Karpas-422 (cell line): ENCODE measurements around the gene SECISBP2. TPM values are rescaled to one million over a fixed set of nuclear protein-coding genes. Genes with fewer than 3 reads are reported as not detected.

Source experiments
- DNase-seq: peaks from one replicate; pipeline ENCODE4 v3.0.0-alpha.2; 2015
- H2AFZ ChIP-seq: fragments of 200-600 bp; sonication (generic); 2 replicates; pipeline ENCODE4 v1.6.1; 2014; ENCODE audit warnings: antibody characterized with exemption, low read length, mixed read lengths
- H3K27ac ChIP-seq: fragments of 200-600 bp; sonication (generic); 2 replicates; pipeline ENCODE4 v1.5.1; 2014; ENCODE audit warnings: mild to moderate bottlenecking, low read length, moderate library complexity
- H3K27me3 ChIP-seq: fragments of 200-600 bp; sonication (generic); 2 replicates; pipeline ENCODE4 v1.6.1; 2014; ENCODE audit warnings: low read length, mixed read lengths
- H3K36me3 ChIP-seq: fragments of 200-600 bp; sonication (generic); 2 replicates; pipeline ENCODE4 v1.6.1; 2014; ENCODE audit warnings: low read length, mixed read lengths; ENCODE audit not compliant: insufficient read depth
- H3K4me1 ChIP-seq: fragments of 200-600 bp; sonication (generic); 2 replicates; pipeline ENCODE4 v1.6.1; 2014; ENCODE audit warnings: mild to moderate bottlenecking, low read length, mixed read lengths
- H3K4me2 ChIP-seq: fragments of 200-600 bp; sonication (generic); 2 replicates; pipeline ENCODE4 v1.6.1; 2014; ENCODE audit warnings: low read length, low read depth, mild to moderate bottlenecking; ENCODE audit not compliant: poor library complexity, severe bottlenecking
- H3K4me3 ChIP-seq: fragments of 200-600 bp; sonication (generic); 2 replicates; pipeline ENCODE4 v1.5.1; 2014; ENCODE audit warnings: mild to moderate bottlenecking, antibody characterized with exemption, low read length, mixed read lengths
- H3K79me2 ChIP-seq: fragments of 200-600 bp; sonication (generic); 2 replicates; pipeline ENCODE4 v1.6.1; 2014; ENCODE audit warnings: mild to moderate bottlenecking, low read length, mixed read lengths
- H3K9ac ChIP-seq: fragments of 200-600 bp; sonication (generic); 2 replicates; pipeline ENCODE4 v1.6.0; 2014; ENCODE audit warnings: low read length
- H3K9me2 ChIP-seq: fragments of 200-600 bp; sonication (generic), shearing (Covaris generic); replicated peaks from 2 replicates; pipeline ENCODE4 v1.6.0; 2014; ENCODE audit warnings: mild to moderate bottlenecking, low read length, moderate library complexity; ENCODE audit not compliant: insufficient read depth
- H3K9me3 ChIP-seq: fragments of 300-700, 200-600 bp; sonication (generic); 2 replicates; pipeline ENCODE4 v1.6.1; 2014; ENCODE audit warnings: low read length, mixed read lengths
- H4K20me1 ChIP-seq: fragments of 200-600 bp; sonication (generic); 2 replicates; pipeline ENCODE4 v1.6.1; 2014; ENCODE audit warnings: mild to moderate bottlenecking, antibody characterized with exemption, low read length, low read depth; ENCODE audit not compliant: insufficient read depth
- total RNA-seq: library from RNA; depleted of rRNA; stranded (reverse); fragments of >200 nt; shearing (Covaris generic); gene quantifications from 2 replicates; pipeline ENCODE4 v1.2.3, GENCODE V29; 2014; ENCODE audit warnings: low replicate concordance

SECISBP2 gene
- total RNA-seq, 1 experiment from 2014 or later: 74.1 TPM

DNA sequence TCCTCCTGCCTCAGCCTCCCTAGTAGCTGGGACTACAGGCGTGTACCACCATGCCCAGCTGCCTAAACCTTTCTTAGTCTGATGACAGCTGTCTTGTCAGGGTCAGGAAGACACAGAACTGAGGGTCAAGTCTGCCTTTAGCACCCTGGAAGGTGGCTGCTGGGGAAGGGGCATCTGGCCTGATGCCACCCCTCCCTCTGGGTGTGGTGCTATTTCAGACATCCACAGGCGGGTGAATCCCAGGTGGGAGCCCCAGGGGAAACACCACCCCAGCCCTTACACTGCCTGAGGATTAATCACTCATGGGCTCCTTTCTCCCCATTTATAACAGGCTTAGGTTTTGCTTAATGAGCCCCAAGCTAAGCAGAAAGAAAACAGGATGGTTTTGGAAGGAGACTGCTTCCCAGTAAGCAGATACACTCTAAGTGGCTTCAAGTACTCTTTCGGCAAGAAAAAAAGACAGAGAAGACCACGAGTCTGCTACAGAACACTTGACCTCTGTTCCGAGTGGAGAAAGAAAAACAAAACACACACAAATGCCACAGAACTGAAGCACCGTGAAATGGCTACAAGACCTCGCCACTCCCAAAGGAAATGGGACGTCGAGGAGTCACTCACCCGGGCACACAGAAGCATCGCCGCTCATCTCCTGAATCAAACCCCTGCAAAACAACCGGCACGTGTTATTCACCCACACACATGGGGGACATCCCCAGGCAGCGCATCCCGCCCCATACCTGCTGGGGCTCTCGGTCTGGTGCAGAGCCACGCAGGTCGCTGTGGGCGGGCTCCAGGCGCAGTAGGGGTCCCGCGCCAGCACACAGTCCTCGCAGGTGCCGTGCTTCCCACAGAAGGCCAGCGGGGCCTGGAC, 62.4 kb downstream of the SECISBP2 start:
- no peak overlapping the region for H3K9ac ChIP-seq
- H3K27me3 ChIP-seq: no peaks in the 10 kb centered on the region
- H3K9me3 ChIP-seq: no peaks in the 10 kb centered on the region
- H3K36me3 ChIP-seq: no peaks in the 10 kb centered on the region
- no peak overlapping the region for H3K4me3 ChIP-seq
- H2AFZ ChIP-seq: no peak overlapping the region
- DNase-seq: no peak
- no peak overlapping the region for H3K4me2 ChIP-seq
- H4K20me1 ChIP-seq: no peaks in the 10 kb centered on the region
- no peaks in the 10 kb centered on the region for H3K79me2 ChIP-seq
- peaks cover 2% of the 10 kb centered on the region for H3K4me1 ChIP-seq
- no peak overlapping the region for H3K27ac ChIP-seq
- H3K9me2 ChIP-seq: no peaks in the 10 kb centered on the region

DNA sequence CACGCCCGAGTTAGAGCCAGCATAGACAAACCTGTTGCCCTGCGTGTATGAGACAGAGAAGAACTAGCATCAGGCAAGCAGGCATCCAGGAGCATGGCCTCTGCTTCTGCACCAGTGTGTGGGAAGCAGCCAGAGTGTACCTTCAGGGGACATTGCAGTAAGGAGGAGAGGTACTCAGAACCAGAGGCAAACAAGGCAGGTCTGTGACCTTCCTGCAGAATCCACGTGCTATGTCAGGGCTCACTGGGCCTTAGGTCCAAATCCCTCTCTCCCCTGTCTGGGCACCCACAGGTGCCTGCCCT, 63.0 kb downstream of the SECISBP2 start:
- Histone ChIP-seq H3K9me2 (no peaks in the 10 kb centered on the region), H3K36me3 (no peaks in the 10 kb centered on the region), H3K79me2 (no peaks in the 10 kb centered on the region), H3K4me1 (no peaks in the 10 kb centered on the region), H3K27me3 (no peaks in the 10 kb centered on the region), H2AFZ (no peak overlapping the region), H3K9me3 (no peaks in the 10 kb centered on the region), H3K4me3 (no peak overlapping the region), H3K27ac (no peak overlapping the region), H4K20me1 (no peaks in the 10 kb centered on the region), H3K4me2 (no peak overlapping the region), H3K9ac (no peak overlapping the region)
- no peak for DNase-seq

DNA sequence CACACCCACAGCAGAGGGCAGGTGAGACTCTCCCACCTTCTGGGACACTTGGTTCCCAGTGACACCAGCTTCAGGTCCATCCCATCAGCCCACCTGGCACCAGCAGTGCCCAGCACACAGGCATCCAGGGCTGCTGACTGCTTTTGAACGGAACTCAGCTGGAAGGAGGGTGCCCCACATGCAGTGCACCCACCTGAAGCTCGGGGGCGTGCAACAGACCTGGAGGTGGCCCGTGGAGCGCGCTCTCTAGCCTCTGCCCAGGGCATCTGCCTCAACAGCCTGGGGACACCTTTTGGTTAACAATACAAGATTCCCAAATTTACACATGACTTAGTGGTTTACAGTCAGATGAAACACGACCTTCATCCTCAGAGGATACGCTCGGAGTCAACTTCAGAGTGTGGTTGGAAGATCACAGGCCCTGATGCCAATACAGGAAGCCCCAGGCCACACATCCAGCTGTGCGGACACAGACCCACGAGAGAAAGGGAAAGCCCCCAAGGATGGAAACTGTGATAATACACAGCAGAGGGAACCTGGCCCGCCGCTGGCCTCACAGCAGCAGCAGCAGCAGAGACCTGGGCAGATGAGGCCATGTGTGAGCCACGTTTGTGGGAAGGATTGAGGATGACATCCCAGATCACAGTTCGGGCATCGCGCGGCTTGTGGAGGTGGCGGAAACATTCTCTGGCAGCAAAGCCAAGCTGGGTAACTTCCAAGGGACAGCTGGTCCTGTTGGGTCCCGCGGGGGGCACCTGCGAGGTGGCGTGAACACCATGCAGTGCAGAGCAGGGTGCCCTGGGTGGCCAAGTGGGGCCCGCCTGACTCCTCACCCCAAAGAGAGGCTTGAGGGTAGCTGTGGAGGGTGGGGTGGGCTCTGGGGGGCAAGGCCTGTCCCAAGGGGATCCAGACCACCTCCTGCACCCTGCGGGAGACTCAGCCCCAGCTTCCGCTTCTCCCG, 64.0 kb downstream of the SECISBP2 start:
- no peak for DNase-seq
- Histone ChIP-seq H3K27me3 (no peaks in the 10 kb centered on the region), H3K4me3 (no peak overlapping the region), H3K4me1 (no peaks in the 10 kb centered on the region), H2AFZ (no peak overlapping the region), H3K4me2 (no peak overlapping the region), H3K27ac (no peak overlapping the region), H3K9me3 (no peaks in the 10 kb centered on the region), H3K79me2 (no peaks in the 10 kb centered on the region), H4K20me1 (no peaks in the 10 kb centered on the region), H3K9ac (no peak overlapping the region), H3K36me3 (no peaks in the 10 kb centered on the region), H3K9me2 (no peaks in the 10 kb centered on the region)

DNA sequence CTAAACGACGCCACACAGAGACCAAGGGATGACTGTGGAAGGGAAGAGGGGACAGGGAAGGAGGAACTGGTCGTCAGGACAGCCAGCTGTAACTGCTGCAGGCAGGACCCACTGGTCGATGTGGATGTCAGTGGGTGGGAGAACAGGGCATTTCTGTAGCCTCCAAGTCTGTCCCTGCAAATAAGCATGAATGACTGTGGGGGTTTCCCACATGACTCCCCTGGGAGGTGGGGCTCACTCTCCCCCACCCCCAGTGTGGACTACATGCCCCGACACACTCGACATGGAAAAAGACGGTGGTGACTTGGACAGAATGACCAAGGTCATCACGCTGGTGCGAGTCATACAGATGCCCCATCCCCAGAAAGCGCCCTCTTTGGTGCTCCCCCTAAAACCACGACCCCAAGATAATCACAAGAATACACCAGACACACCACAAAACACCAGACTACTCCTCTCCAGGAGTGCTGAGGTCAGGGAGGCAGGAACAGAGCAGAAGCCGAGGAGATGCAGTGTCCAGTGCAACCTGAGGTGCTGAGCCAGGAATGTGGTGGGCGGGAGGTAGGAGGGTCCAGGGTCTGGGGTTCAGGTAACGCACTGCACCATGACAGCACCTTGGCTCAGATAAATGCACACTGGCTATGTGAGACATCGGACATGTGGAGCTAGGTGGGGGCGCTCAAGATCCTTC, 64.9 kb downstream of the SECISBP2 start:
- DNase-seq: no peak
- H3K9me3 ChIP-seq: no peaks in the 10 kb centered on the region
- H3K79me2 ChIP-seq: no peaks in the 10 kb centered on the region
- H3K9me2 ChIP-seq: no peaks in the 10 kb centered on the region
- no peaks in the 10 kb centered on the region for H3K27me3 ChIP-seq
- no peak overlapping the region for H3K27ac ChIP-seq
- H4K20me1 ChIP-seq: no peaks in the 10 kb centered on the region
- no peak overlapping the region for H3K4me2 ChIP-seq
- no peaks in the 10 kb centered on the region for H3K36me3 ChIP-seq
- no peak overlapping the region for H2AFZ ChIP-seq
- no peak overlapping the region for H3K9ac ChIP-seq
- H3K4me1 ChIP-seq: no peaks in the 10 kb centered on the region
- no peak overlapping the region for H3K4me3 ChIP-seq

DNA sequence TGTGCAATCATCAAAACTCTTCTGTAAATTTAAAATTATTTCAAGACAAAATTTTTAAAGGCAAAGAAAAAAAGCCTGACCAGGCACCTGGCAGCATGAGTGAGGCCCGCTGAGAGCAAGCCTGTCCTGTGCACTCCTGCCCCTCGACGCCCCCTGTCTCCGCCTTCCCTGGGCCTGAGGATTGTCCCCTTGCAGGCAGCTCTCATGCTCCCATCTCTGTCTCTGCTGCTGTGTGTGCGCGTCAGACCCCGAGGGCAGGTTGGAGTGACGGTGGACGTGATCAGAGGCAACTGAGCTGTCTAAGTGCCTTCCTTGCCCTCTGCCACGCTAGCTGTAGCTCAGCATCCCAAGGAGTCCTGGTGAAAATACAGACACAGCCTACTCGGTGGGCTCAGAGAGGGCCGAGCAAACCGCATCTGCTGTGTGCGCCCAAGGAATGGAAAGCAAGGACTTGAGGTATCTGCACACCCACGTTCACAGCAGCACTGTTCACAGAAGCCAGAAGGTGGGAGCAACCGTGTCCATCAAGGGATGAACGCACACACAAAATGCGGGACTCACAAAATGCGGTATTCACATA, 65.5 kb downstream of the SECISBP2 start:
- no peak overlapping the region for H3K27ac ChIP-seq
- no peaks in the 10 kb centered on the region for H3K79me2 ChIP-seq
- no peak overlapping the region for H3K4me2 ChIP-seq
- no peak for DNase-seq
- no peaks in the 10 kb centered on the region for H4K20me1 ChIP-seq
- no peak overlapping the region for H2AFZ ChIP-seq
- no peaks in the 10 kb centered on the region for H3K27me3 ChIP-seq
- H3K4me3 ChIP-seq: no peak overlapping the region
- H3K9me2 ChIP-seq: no peaks in the 10 kb centered on the region
- H3K9ac ChIP-seq: no peak overlapping the region
- no peaks in the 10 kb centered on the region for H3K36me3 ChIP-seq
- no peaks in the 10 kb centered on the region for H3K9me3 ChIP-seq
- H3K4me1 ChIP-seq: no peaks in the 10 kb centered on the region

DNA sequence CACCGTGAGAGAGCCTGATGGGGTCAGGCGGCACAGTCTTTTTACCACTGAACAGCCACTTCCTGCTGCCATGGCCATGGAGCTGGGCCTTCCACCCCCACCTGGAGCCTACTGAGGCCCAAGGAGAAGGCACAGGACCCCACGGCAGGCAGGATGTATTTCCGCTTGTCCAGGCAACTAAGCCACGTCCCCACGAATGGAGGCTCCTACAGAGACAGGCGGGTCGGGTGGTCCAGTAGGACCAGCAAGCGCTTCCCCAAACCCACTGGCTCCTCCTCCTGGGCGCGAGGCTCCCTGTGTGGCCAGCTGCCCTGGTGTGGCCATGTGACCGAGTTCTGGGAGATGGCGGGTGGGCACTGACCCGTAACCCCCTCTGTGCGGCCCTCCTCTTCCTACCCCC, 66.5 kb downstream of the SECISBP2 start:
- Histone ChIP-seq H2AFZ (no peak overlapping the region), H4K20me1 (no peaks in the 10 kb centered on the region), H3K4me3 (no peak overlapping the region), H3K9me2 (no peaks in the 10 kb centered on the region), H3K9me3 (no peaks in the 10 kb centered on the region), H3K27me3 (no peaks in the 10 kb centered on the region), H3K27ac (no peak overlapping the region), H3K36me3 (no peaks in the 10 kb centered on the region), H3K4me1 (no peaks in the 10 kb centered on the region), H3K79me2 (no peaks in the 10 kb centered on the region), H3K4me2 (no peak overlapping the region), H3K9ac (no peak overlapping the region)
- no peak for DNase-seq

DNA sequence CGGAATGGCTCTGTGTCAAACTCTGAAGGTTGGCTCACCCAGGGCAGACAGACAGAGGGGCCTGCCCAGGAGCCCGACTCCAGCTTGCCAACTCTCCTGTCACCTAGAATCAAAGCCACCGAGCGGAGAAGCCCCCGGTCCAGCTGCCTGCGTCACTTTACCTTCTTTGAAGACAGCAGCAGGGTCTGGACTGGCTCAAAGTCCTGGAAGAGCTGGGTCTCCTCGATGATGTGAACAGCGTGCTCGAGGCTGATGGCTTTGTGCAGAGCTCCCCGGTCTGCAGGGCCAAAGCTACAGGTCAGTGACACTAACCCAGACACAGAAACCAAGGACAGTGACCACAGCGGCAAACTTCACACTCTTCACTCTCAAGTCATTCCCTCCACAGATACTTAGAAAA, 67.9 kb downstream of the SECISBP2 start:
- H3K9ac ChIP-seq: no peak overlapping the region
- no peaks in the 10 kb centered on the region for H3K9me2 ChIP-seq
- DNase-seq: no peak
- no peak overlapping the region for H3K4me2 ChIP-seq
- no peaks in the 10 kb centered on the region for H3K9me3 ChIP-seq
- no peaks in the 10 kb centered on the region for H3K36me3 ChIP-seq
- no peak overlapping the region for H2AFZ ChIP-seq
- no peaks in the 10 kb centered on the region for H3K27me3 ChIP-seq
- no peaks in the 10 kb centered on the region for H3K79me2 ChIP-seq
- H3K4me3 ChIP-seq: no peak overlapping the region
- H3K27ac ChIP-seq: no peak overlapping the region
- H3K4me1 ChIP-seq: no peaks in the 10 kb centered on the region
- H4K20me1 ChIP-seq: no peaks in the 10 kb centered on the region

DNA sequence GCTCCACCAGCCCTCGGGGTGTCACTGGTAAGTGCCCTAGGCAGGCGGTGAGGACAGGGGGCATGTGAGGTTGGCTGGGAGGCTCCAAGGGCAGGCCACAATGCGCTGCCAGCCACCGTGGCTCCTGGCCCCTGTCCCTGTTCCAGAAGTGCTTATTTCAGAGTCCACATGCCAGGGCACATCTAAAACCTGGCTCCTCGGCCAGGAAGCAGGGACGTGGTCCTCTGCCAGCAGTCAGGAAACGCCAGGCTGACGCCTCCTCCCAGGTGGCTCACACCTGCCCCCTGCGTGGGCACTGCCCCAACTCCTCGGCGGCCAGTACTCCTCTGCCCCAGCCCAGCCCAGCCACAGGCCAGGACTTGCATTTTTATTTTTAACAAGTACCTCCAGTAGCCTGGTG, 68.5 kb downstream of the SECISBP2 start:
- H2AFZ ChIP-seq: no peak overlapping the region
- H3K27ac ChIP-seq: no peak overlapping the region
- H3K9ac ChIP-seq: no peak overlapping the region
- no peaks in the 10 kb centered on the region for H3K4me1 ChIP-seq
- no peaks in the 10 kb centered on the region for H3K79me2 ChIP-seq
- H3K27me3 ChIP-seq: no peaks in the 10 kb centered on the region
- H3K4me3 ChIP-seq: no peak overlapping the region
- H3K36me3 ChIP-seq: no peaks in the 10 kb centered on the region
- no peaks in the 10 kb centered on the region for H3K9me2 ChIP-seq
- no peak for DNase-seq
- H4K20me1 ChIP-seq: no peaks in the 10 kb centered on the region
- no peaks in the 10 kb centered on the region for H3K9me3 ChIP-seq
- H3K4me2 ChIP-seq: no peak overlapping the region
